ENCODE results near the gene GPC6.

The GPC6 gene

DNA sequence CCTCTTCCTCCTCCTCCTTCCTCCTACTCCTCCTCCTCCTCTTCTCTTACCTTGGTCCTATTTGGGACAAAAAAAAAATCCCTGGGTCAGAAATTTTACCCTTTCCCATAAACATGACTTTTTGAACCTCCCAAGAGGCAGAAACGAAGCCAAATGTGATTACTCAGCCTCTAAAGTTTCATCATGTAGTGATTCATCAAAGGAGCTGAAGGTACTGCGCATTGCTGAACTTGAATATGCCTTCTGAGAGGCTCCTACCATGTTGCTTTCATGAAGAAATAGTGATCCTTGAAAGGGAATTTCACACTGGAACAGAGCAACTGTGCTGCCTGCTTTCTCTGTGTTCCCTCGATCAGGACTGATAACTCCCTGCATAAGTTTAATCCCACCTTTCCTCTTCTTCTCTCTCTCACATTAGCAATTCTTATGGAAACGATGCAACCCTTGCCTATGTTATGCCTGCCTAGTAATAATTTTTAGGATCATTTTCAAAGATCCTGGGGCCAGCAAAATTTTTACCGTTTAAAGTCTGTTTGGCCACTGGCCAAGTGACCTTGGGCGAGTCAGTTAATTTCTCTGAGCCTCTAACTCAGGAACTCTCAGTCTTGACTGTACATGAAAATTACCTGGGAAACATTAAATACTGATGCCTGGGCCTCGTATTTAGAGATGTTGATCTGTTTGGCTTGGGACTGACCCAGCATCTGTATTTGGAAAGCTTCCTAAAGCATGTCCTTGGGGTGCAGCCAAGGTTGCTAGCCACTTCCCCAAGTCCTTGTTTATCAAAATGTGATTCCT is 1103.3 kb downstream of the GPC6 start:
- Histone ChIP-seq H2AFZ (ENCODE audit: low read length) (no peak overlapping the region), H3K79me2 (ENCODE audit: insufficient read depth, low read length) (no peaks in the 10 kb centered on the region), H3K4me3 (ENCODE audit: low read depth, low read length, poor library complexity, severe bottlenecking) (no peak overlapping the region), H3K4me1 (ENCODE audit: insufficient read depth, low read length, severe bottlenecking) (no peaks in the 10 kb centered on the region), H3K9me2 (ENCODE audit: low read depth, low read length) (no peaks in the 10 kb centered on the region), H3K9me3 (ENCODE audit: low read length) (no peaks in the 10 kb centered on the region), H3K9ac (ENCODE audit: low read length) (no peak overlapping the region), H3K27me3 (ENCODE audit: insufficient read depth, low read length) (no peaks in the 10 kb centered on the region), H3K27ac (ENCODE audit: low read depth, low read length, poor library complexity, severe bottlenecking) (no peak overlapping the region), H4K20me1 (ENCODE audit: insufficient read depth, low read length) (no peaks in the 10 kb centered on the region), H3F3A (ENCODE audit: insufficient read depth, low read length) (no peaks in the 10 kb centered on the region), H3K36me3 (ENCODE audit: insufficient read depth, low read length) (no peaks in the 10 kb centered on the region), H3K4me2 (ENCODE audit: low read length) (no peak overlapping the region)
- TF ChIP-seq, protein P1, sequence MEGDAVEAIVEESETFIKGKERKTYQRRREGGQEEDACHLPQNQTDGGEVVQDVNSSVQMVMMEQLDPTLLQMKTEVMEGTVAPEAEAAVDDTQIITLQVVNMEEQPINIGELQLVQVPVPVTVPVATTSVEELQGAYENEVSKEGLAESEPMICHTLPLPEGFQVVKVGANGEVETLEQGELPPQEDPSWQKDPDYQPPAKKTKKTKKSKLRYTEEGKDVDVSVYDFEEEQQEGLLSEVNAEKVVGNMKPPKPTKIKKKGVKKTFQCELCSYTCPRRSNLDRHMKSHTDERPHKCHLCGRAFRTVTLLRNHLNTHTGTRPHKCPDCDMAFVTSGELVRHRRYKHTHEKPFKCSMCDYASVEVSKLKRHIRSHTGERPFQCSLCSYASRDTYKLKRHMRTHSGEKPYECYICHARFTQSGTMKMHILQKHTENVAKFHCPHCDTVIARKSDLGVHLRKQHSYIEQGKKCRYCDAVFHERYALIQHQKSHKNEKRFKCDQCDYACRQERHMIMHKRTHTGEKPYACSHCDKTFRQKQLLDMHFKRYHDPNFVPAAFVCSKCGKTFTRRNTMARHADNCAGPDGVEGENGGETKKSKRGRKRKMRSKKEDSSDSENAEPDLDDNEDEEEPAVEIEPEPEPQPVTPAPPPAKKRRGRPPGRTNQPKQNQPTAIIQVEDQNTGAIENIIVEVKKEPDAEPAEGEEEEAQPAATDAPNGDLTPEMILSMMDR (IDR thresholded peaks at IDR 0.05; ENCODE audit: low read length): no peak
- TF ChIP-seq EZH2 (IDR thresholded peaks at IDR 0.05; ENCODE audit: borderline replicate concordance, low read length): no peak

DNA sequence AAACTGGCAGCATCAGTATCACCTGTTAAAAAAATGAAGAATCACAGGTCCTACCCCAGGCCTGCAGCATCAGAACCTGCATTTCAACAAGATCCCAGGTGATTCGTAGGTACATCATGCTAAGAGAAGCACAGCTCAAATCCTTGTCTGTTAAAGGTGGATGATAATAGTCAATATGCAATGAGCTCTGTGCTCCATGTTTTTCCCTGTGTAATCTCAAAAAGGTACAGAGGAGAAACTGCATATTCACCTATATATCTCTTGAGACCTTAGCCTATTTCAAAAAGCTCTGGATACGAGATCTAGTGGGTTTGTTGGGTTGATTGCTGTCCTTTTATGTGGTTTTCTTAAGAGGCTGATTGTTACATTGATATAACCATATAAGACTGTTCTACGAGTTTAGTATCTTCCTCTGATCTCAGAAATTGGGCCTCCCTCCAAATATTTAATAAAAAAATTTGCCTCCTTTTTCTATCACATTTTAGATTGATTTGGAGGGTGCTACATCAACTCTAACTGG is 1104.0 kb downstream of the GPC6 start:
- H3K4me2 ChIP-seq (ENCODE audit: low read length): no peak overlapping the region
- H3K9me3 ChIP-seq (ENCODE audit: low read length): no peaks in the 10 kb centered on the region
- no peak overlapping the region for H3K9ac ChIP-seq (ENCODE audit: low read length)
- TF ChIP-seq, protein P1 (IDR thresholded peaks at IDR 0.05; ENCODE audit: low read length): no peak
- TF ChIP-seq EZH2 (IDR thresholded peaks at IDR 0.05; ENCODE audit: borderline replicate concordance, low read length): no peak
- no peaks in the 10 kb centered on the region for H3K79me2 ChIP-seq (ENCODE audit: insufficient read depth, low read length)
- no peak overlapping the region for H2AFZ ChIP-seq (ENCODE audit: low read length)
- H3K4me3 ChIP-seq (ENCODE audit: low read depth, low read length, poor library complexity, severe bottlenecking): no peak overlapping the region
- no peaks in the 10 kb centered on the region for H3K36me3 ChIP-seq (ENCODE audit: insufficient read depth, low read length)
- no peaks in the 10 kb centered on the region for H3F3A ChIP-seq (ENCODE audit: insufficient read depth, low read length)
- no peaks in the 10 kb centered on the region for H3K9me2 ChIP-seq (ENCODE audit: low read depth, low read length)
- no peaks in the 10 kb centered on the region for H3K27me3 ChIP-seq (ENCODE audit: insufficient read depth, low read length)
- no peak overlapping the region for H3K27ac ChIP-seq (ENCODE audit: low read depth, low read length, poor library complexity, severe bottlenecking)
- no peaks in the 10 kb centered on the region for H3K4me1 ChIP-seq (ENCODE audit: insufficient read depth, low read length, severe bottlenecking)
- no peaks in the 10 kb centered on the region for H4K20me1 ChIP-seq (ENCODE audit: insufficient read depth, low read length)

DNA sequence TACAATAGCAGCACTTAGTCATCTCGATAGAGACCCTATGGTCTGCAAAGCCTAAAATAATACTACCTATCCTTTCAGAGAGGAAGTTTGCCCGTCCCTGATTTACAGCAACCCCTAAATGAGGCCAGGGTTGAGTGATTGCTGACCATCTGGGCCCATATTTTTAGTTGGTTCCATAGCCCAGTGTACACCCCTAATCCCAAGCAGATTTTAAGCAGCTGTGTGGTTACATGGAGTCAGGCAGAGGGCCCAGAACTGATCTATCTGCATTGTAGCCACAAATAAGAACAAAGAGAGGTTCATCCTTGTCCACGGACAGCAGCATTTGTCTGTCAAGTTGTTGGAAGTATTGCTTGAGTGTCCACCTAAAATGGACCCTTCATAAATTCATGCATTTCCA is 1104.7 kb downstream of the GPC6 start:
- Histone ChIP-seq H3K9ac (ENCODE audit: low read length) (no peak overlapping the region), H3K79me2 (ENCODE audit: insufficient read depth, low read length) (no peaks in the 10 kb centered on the region), H4K20me1 (ENCODE audit: insufficient read depth, low read length) (no peaks in the 10 kb centered on the region), H3K4me2 (ENCODE audit: low read length) (no peak overlapping the region), H3K27ac (ENCODE audit: low read depth, low read length, poor library complexity, severe bottlenecking) (no peak overlapping the region), H3F3A (ENCODE audit: insufficient read depth, low read length) (no peaks in the 10 kb centered on the region), H3K27me3 (ENCODE audit: insufficient read depth, low read length) (no peaks in the 10 kb centered on the region), H3K9me2 (ENCODE audit: low read depth, low read length) (no peaks in the 10 kb centered on the region), H3K4me1 (ENCODE audit: insufficient read depth, low read length, severe bottlenecking) (no peaks in the 10 kb centered on the region), H2AFZ (ENCODE audit: low read length) (no peak overlapping the region), H3K4me3 (ENCODE audit: low read depth, low read length, poor library complexity, severe bottlenecking) (no peak overlapping the region), H3K9me3 (ENCODE audit: low read length) (no peaks in the 10 kb centered on the region), H3K36me3 (ENCODE audit: insufficient read depth, low read length) (no peaks in the 10 kb centered on the region)
- TF ChIP-seq EZH2 (IDR thresholded peaks at IDR 0.05; ENCODE audit: borderline replicate concordance, low read length): no peak
- TF ChIP-seq, protein P1 (IDR thresholded peaks at IDR 0.05; ENCODE audit: low read length): no peak

All from OCI-LY1 (cell line).